Measurements from ENCODE around the gene ASIC3. TPM values are rescaled to one million over a fixed set of nuclear protein-coding genes. Genes with fewer than 3 reads are reported as not detected.
A peak's percentile ranks its signal among the peaks of the same experiment; 100 is the strongest.

The ASIC3 gene
- polyA plus RNA-seq, 2 of the 4 experiments (the other 2 are of a cell fraction), result 4.1 to 9.8 TPM

DNA sequence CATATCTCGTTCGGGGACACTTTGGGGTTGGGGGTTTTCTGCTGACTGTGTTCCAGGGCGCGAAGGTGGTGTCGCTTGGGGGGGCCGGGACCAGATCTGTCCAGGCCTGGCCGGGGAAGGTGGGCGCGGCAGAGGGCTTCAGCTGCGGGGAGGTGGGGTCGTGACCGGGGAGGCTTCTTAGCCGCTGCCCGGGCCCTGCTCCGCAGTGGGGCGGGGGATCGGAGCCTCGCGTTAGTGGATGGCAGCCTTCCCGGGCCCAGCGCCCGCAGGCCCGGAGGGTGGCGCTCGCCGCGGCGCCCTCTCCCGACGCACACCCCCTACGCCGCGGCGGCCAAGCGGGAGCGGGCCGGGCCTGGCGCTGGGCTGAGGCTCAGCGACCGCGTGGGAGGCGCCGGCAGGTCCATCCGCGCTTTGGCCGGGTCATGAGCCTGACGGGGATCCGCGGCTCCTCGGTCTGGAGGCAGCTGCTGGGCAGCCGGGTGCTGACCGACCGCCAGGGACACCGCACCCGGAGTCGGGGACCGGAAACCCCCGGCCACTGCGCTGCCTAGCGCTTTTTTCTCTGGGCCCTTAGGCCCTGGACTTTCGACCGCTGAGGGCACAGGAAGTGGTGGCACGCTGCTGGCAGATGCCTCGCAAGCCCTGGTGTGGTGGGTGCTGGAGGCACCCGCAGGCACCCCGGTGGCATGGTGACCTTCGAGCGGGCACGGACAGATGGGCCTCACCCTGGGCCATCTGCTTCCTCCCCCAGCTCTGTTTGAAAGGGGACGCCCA is 39.1 kb downstream of the ASIC3 start (continued):
- TF ChIP-seq, protein P1, sequence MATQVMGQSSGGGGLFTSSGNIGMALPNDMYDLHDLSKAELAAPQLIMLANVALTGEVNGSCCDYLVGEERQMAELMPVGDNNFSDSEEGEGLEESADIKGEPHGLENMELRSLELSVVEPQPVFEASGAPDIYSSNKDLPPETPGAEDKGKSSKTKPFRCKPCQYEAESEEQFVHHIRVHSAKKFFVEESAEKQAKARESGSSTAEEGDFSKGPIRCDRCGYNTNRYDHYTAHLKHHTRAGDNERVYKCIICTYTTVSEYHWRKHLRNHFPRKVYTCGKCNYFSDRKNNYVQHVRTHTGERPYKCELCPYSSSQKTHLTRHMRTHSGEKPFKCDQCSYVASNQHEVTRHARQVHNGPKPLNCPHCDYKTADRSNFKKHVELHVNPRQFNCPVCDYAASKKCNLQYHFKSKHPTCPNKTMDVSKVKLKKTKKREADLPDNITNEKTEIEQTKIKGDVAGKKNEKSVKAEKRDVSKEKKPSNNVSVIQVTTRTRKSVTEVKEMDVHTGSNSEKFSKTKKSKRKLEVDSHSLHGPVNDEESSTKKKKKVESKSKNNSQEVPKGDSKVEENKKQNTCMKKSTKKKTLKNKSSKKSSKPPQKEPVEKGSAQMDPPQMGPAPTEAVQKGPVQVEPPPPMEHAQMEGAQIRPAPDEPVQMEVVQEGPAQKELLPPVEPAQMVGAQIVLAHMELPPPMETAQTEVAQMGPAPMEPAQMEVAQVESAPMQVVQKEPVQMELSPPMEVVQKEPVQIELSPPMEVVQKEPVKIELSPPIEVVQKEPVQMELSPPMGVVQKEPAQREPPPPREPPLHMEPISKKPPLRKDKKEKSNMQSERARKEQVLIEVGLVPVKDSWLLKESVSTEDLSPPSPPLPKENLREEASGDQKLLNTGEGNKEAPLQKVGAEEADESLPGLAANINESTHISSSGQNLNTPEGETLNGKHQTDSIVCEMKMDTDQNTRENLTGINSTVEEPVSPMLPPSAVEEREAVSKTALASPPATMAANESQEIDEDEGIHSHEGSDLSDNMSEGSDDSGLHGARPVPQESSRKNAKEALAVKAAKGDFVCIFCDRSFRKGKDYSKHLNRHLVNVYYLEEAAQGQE (IDR thresholded peaks at IDR 0.05), result peak; percentile 36; the same call in 1 of the 2 replicates

DNA sequence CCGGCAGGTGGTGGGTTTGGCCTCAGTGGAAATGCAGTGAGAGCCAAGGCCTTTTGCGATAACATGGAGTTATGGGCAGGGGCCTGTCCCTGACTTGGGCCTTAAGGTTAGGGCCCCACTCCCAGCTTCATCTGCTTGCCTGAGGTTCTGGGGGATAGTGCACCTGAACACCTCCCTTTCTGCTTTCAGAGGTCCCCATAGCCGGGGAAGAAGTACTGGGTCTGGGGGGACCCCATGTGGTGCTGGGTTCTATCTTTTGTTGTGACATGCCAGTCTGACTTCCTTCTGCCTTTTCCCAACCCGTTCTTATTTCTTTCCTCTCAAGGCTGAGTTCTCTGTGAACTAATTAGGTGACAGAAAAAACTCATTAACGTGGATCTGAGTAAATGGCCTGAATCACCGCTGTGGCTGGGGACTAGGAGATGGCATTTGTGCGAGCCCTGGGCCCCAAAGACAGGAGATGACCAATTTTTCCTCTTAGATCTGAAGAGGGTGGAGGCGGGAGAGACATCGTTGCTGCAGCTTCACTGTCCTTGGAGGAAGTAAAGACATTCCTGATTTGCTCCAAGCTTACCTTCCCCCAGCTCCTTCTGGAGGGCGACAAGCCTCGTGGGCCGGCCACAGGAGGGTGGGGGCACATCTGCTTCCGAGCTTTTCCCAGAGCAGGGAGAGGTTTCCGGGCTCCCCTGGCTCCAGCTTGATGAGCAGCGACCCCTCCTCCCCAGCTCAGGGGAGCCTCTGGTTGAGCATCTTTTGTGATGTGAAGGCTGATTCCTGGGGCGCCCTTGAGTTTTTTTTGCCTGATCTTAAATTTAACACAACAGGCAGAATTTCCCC is 39.9 kb downstream of the ASIC3 start:
- Histone ChIP-seq H3K4me3 (peak overlapping the region; percentile 86), H3K27ac (peak overlapping the region; percentile 84 to 98), H3K9me3 (no peaks in the 10 kb centered on the region), H3K4me2 (peak overlapping the region; percentile 97), H3K4me1 (peaks cover 34% of the 10 kb centered on the region)
- TF ChIP-seq ZSCAN20 (CRISPR knock-in tag; IDR thresholded peaks at IDR 0.05) (no peak), FOSB (CRISPR knock-in tag; IDR thresholded peaks at IDR 0.05) (no peak), CBX2 (IDR thresholded peaks at IDR 0.05; ENCODE audit: borderline replicate concordance, low read depth) (no peak)
- TF ChIP-seq, protein P2, sequence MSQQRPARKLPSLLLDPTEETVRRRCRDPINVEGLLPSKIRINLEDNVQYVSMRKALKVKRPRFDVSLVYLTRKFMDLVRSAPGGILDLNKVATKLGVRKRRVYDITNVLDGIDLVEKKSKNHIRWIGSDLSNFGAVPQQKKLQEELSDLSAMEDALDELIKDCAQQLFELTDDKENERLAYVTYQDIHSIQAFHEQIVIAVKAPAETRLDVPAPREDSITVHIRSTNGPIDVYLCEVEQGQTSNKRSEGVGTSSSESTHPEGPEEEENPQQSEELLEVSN (IDR thresholded peaks at IDR 0.05; ENCODE audit: borderline replicate concordance, low read depth), result 0 out of 2 replicates have a peak, but pooled peaks have one; percentile 2
- TF ChIP-seq, protein P3, sequence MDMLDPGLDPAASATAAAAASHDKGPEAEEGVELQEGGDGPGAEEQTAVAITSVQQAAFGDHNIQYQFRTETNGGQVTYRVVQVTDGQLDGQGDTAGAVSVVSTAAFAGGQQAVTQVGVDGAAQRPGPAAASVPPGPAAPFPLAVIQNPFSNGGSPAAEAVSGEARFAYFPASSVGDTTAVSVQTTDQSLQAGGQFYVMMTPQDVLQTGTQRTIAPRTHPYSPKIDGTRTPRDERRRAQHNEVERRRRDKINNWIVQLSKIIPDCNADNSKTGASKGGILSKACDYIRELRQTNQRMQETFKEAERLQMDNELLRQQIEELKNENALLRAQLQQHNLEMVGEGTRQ (IDR thresholded peaks at IDR 0.05), result no peak
- TF ChIP-seq, protein P4, sequence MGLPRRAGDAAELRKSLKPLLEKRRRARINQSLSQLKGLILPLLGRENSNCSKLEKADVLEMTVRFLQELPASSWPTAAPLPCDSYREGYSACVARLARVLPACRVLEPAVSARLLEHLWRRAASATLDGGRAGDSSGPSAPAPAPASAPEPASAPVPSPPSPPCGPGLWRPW (IDR thresholded peaks at IDR 0.05), result no peak
- FAIRE-seq (no peak), ATAC-seq (no peak), DNase-seq (ENCODE audit: low read depth in 1 of 2, low spot score in 1 of 2) (no peak)
- POLR2A ChIA-PET, result no interaction called here
- 73% methylated on average over 15 of the region's 16 CpGs for WGBS (ENCODE audit: missing lambda C conversion rate)
- CTCF ChIA-PET, result interaction anchor here (0.7 to 27.1 kb wide), 10 partner anchors 10 to 360 kb away, joined by 3 to 412 read pairs (median 4); no protein-coding TSS in a partner anchor

DNA sequence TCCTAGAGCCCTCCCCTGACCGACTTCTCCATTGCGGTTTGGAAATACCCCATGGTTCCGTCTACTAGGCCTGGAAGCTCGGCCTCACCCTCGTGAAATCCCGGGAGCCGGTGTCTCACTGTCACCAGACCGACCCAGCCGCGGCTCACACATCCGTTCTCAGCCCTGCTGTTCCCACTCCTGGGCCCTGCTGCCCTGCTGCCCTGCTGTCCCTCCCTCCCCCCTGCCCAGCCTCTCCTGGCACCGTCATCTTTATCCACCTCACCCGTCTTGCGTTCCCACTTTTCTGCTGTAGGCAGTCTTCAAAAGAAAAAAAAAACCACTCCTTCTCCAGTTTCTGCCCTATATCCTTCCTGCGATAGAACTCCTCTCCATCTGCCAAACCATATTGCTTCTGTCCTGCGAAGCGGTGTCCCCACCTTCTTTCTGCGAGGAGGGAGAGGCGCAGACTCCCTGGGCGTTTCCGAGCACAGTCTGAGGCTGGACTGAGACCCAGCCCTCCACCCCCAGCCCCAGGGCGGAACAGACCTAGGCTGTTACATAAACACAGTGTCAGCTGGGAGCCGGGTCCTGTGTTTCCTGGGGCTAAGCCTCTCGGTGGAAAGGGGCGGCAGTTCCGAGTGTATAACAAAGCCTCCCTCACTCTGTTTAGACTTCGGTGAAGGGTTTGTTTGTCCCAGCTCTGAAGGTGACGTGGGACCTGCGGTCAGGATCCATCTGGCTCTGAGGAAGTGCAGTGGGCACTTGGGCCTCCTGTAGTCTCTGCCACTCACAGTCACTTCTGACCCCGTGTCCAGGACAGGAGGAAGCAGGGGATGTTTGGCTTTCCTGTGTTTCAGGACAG is 40.7 kb downstream of the ASIC3 start:
- peaks cover 29% of the 10 kb centered on the region for H3K4me1 ChIP-seq
- TF ChIP-seq, protein P2 (IDR thresholded peaks at IDR 0.05; ENCODE audit: borderline replicate concordance, low read depth), result no peak
- TF ChIP-seq ZFP36 (IDR thresholded peaks at IDR 0.05; ENCODE audit: borderline replicate concordance, partially characterized antibody), result no peak
- no peak for TF ChIP-seq POLR2AphosphoS2 (conservative IDR thresholded peaks at IDR 0.05; ENCODE audit: low read length)
- no peak for TF ChIP-seq TFCP2L1 (CRISPR knock-in tag; IDR thresholded peaks at IDR 0.05)
- no peak for TF ChIP-seq PHF8 (IDR thresholded peaks at IDR 0.05; ENCODE audit: borderline replicate concordance, low read depth)
- TF ChIP-seq HOXA7 (CRISPR knock-in tag; IDR thresholded peaks at IDR 0.05), result no peak
- TF ChIP-seq, protein P5, sequence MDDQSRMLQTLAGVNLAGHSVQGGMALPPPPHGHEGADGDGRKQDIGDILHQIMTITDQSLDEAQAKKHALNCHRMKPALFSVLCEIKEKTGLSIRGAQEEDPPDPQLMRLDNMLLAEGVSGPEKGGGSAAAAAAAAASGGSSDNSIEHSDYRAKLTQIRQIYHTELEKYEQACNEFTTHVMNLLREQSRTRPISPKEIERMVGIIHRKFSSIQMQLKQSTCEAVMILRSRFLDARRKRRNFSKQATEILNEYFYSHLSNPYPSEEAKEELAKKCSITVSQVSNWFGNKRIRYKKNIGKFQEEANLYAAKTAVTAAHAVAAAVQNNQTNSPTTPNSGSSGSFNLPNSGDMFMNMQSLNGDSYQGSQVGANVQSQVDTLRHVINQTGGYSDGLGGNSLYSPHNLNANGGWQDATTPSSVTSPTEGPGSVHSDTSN (IDR thresholded peaks at IDR 0.05), result no peak
- no peak for TF ChIP-seq RFX5 (IDR thresholded peaks at IDR 0.05)
- no peak for TF ChIP-seq FOSB (CRISPR knock-in tag; IDR thresholded peaks at IDR 0.05)
- TF ChIP-seq EHF (CRISPR knock-in tag; IDR thresholded peaks at IDR 0.05), result no peak
- no peak for TF ChIP-seq ZC3H11A (IDR thresholded peaks at IDR 0.05)
- no peak for TF ChIP-seq ZSCAN20 (CRISPR knock-in tag; IDR thresholded peaks at IDR 0.05)
- TF ChIP-seq, protein P6, sequence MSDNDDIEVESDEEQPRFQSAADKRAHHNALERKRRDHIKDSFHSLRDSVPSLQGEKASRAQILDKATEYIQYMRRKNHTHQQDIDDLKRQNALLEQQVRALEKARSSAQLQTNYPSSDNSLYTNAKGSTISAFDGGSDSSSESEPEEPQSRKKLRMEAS (IDR thresholded peaks at IDR 0.05), result no peak
- TF ChIP-seq FOSL2 (IDR thresholded peaks at IDR 0.05), result no peak
- TF ChIP-seq FOSL2 (CRISPR knock-in tag; IDR thresholded peaks at IDR 0.05), result no peak

More for the DNA sequence above, 40.7 kb downstream of the ASIC3 start:
- ChIA-PET CTCF (interaction anchor here (0.5 to 27.1 kb wide), 8 partner anchors 12 to 222 kb away, joined by 3 to 412 read pairs (median 4); no protein-coding TSS in a partner anchor), POLR2A (no interaction called here)
- Histone ChIP-seq H3K4me2 (peak overlapping the region; percentile 97), H3K27ac (peak overlapping the region in 1 of 2 experiments; percentile 98; a peak in 3 of 6 replicates), H3K4me3 (no peak overlapping the region), H3K9me3 (no peaks in the 10 kb centered on the region)
- 93% methylated on average over 29 of the region's 30 CpGs for WGBS (ENCODE audit: missing lambda C conversion rate)
- ATAC-seq (no peak), FAIRE-seq (no peak), DNase-seq (ENCODE audit: low read depth in 1 of 2, low spot score in 1 of 2) (no peak)

Measured in A549 (cell line).